Heart left ventricle (tissue), 16 donors: Measurements from ENCODE around the gene ITGB6. TPM values are rescaled to one million over a fixed set of nuclear protein-coding genes. Genes with fewer than 3 reads are reported as not detected.

Experiments
- ATAC-seq, 4 donors: fragments of 200-7000 bp; cut with Tn5 transposase; one replicate each; pipeline ENCODE4 v1.9.1; 2020 to 2022; ENCODE audit warnings: moderate library complexity in 4 of 4, mild to moderate bottlenecking in 3 of 4, moderate number of reproducible peaks in 1 of 4
- DNase-seq, 5 donors: peaks; one replicate each; pipeline ENCODE4 v3.0.0-alpha.2; 2020
- H3K27ac ChIP-seq, 12 donors: fragments of 200-600 bp; sonication (generic) in 4 of 12; one replicate each; pipeline versions ENCODE4 v1.5.0 to v1.8.0; 2016 to 2022; ENCODE audit warnings: mild to moderate bottlenecking in 2 of 12
- H3K27me3 ChIP-seq, 9 donors: fragments of 200-600 bp; sonication (generic) in 2 of 9; one replicate each; pipeline versions ENCODE4 v1.5.1 to v1.8.0; 2016 to 2022; ENCODE audit warnings: mild to moderate bottlenecking in 3 of 9
- H3K36me3 ChIP-seq, 9 donors: fragments of 200-600 bp; sonication (generic) in 2 of 9; one replicate each; pipeline versions ENCODE4 v1.5.0 to v1.8.0; 2018 to 2022; ENCODE audit warnings: mild to moderate bottlenecking in 2 of 9
- H3K4me1 ChIP-seq, 12 donors: fragments of 200-600 bp; sonication (generic) in 4 of 12; one replicate each; pipeline versions ENCODE4 v1.5.0 to v1.8.0; 2016 to 2022; ENCODE audit warnings: mild to moderate bottlenecking in 3 of 12
- H3K4me3 ChIP-seq, 12 donors: fragments of 200-600 bp; sonication (generic) in 4 of 12; one replicate each; pipeline versions ENCODE4 v1.5.0 to v1.8.0; 2017 to 2022; ENCODE audit warnings: mild to moderate bottlenecking in 9 of 12, moderate library complexity in 4 of 12
- H3K9me3 ChIP-seq, 12 donors: fragments of 200-600 bp; sonication (generic) in 4 of 12; one replicate each; pipeline versions ENCODE4 v1.5.0 to v1.8.0; 2016 to 2022; ENCODE audit warnings: mild to moderate bottlenecking in 1 of 12
- CTCF ChIP-seq, 12 donors: fragments of 200-600 bp; sonication (generic) in 4 of 12; IDR thresholded peaks; one replicate each; pipeline versions ENCODE4 v1.5.0 to v1.8.0; 2018 to 2022; ENCODE audit warnings: antibody characterized with exemption in 12 of 12, mild to moderate bottlenecking in 5 of 12
- POLR2A ChIP-seq, 2 donors: fragments of 450-650 bp; IDR thresholded peaks; one replicate each; pipeline ENCODE4 v1.6.1; 2017; ENCODE audit warnings: antibody characterized with exemption in 2 of 2, mild to moderate bottlenecking in 2 of 2, moderate library complexity in 2 of 2
- WGBS, 4 donors: extraction: QIAGEN DNeasy Blood & Tissue Kit in 2 of 4; methylation state at CpG; one replicate each; pipeline versions ENCODE4 v1.1.5 to v1.1.7; 2013 to 2018; 5-methylcytosine and 5-hydroxymethylcytosine counted together
- intact Hi-C, 10 donors: fragments of 100-400 bp; cut with DNase I; formaldehyde crosslinking; loops; one replicate each; pipeline versions ENCODE4 v1.11.1 to v1.14.2; 2022
- polyA plus RNA-seq, 2 donors: library from polyadenylated mRNA; stranded (reverse); fragments of 200-250 nt; gene quantifications; one replicate each; pipeline ENCODE4 v1.2.3, GENCODE V29; 2013
- total RNA-seq, 9 donors: library from RNA; depleted of rRNA in 2 of 9; stranded (reverse); fragments of >200 nt in 2 of 9; fragmentation: NEBNext Ultra II Directional in 3 of 9; extraction: Animal tissue kit (Norgen Biotek cat#: 25700) in 3 of 9; gene quantifications; one replicate each; pipeline versions ENCODE4 v1.1.0 to v1.2.4, GENCODE V29; 2016 to 2023
- donor health status: ischemic (EF 13 %, LVEDD 7.1; RV severe dilation, severe dysfunction).
- donor health status: healthy with polysubstance abuse.
- donor health status: DM: no; HTN: yes; CAD: no.
- donor health status: DM: no; HTN: no; CAD: no.
- donor health status: ischemic (EF 25% LVEDD 6.9; RV normal size, moderate dysfunction).
- donor health status: ischemic (EF 25% LVEDD 5.7; RV mildly dilated, moderate dysfunction).
- donor health status: healthy.
- donor health status: DM: yes; HTN: yes; CAD: no.
- donor health status: ischemic (EF 35%, LVEDD 5.7; RV mildly dilated, moderate dysfunction).
- donor health status: nonischemic (EF 11% LVEDD 7.7; RV severe dilation, severe dysfunction).
- donor health status: DM: yes; HTN: yes; CAD: no.
- donor health status: PGD.
- donor health status: ischemic (EF 29% LVEDD 5.4; RV normal size, mild dysfunction).
- donor health status: nonischemic (EF 23%, LVEDD 6.1; RV moderate dilation, normal function).

Gene ITGB6
- total and polyA plus RNA-seq, 11 donors: 0.27 to 4.2 (median 0.75) TPM

- ATAC-seq: no peak
- no peak overlapping the region for H3K4me3 ChIP-seq
- no peak overlapping the region for H3K27ac ChIP-seq
- intact Hi-C loops: loop anchor here in 1 of 10 donors (10.0 kb wide), 1 partner anchor 52 kb away; no protein-coding TSS in a partner anchor
- H3K4me1 ChIP-seq: peaks cover 0 to 45% (median 10%) of the 10 kb centered on the region in 12 donors
- H3K36me3 ChIP-seq: no peaks in the 10 kb centered on the region
- 97 to 100% (median 97%) methylated on average over 4 of the region's 4 CpGs for WGBS, 4 donors
- DNase-seq: no peak
- no peak for TF ChIP-seq POLR2A (IDR thresholded peaks at IDR 0.05)
- TF ChIP-seq CTCF (IDR thresholded peaks at IDR 0.05): no peak
- H3K9me3 ChIP-seq: peaks cover 0 to 6% (median 0%) of the 10 kb centered on the region in 12 donors
- H3K27me3 ChIP-seq: no peaks in the 10 kb centered on the region
Measured at GRCh38 chr2:160206436-160206835, 6.4 kb upstream of the ITGB6 start.

GRCh38 chr2:160205505-160205904, 5.4 kb upstream of the ITGB6 start:
- Histone ChIP-seq H3K9me3 (peaks cover 0 to 6% (median 0%) of the 10 kb centered on the region in 12 donors), H3K4me1 (peaks cover 0 to 41% (median 10%) of the 10 kb centered on the region in 12 donors), H3K27ac (no peak overlapping the region), H3K27me3 (no peaks in the 10 kb centered on the region), H3K4me3 (no peak overlapping the region), H3K36me3 (no peaks in the 10 kb centered on the region)
- WGBS, 4 donors: 72 to 79% (median 76%) methylated on average over 3 to 7 of the region's 7 CpGs
- peak; percentile 9 to 65 (median 40) for ATAC-seq
- peak in 1 of 5 donors; percentile 55 for DNase-seq
- TF ChIP-seq POLR2A (IDR thresholded peaks at IDR 0.05): no peak
- no peak for TF ChIP-seq CTCF (IDR thresholded peaks at IDR 0.05)
- intact Hi-C loops: loop anchor here in 1 of 10 donors (10.0 kb wide), 1 partner anchor 51 kb away; no protein-coding TSS in a partner anchor

- no peaks in the 10 kb centered on the region for H3K36me3 ChIP-seq
- no peak for TF ChIP-seq POLR2A (IDR thresholded peaks at IDR 0.05)
- TF ChIP-seq CTCF (IDR thresholded peaks at IDR 0.05): no peak
- no peak overlapping the region for H3K4me3 ChIP-seq
- 55 to 76% (median 61%) methylated on average over 3 of the region's 3 CpGs for WGBS, 4 donors
- H3K4me1 ChIP-seq: peaks cover 0 to 24% (median 7%) of the 10 kb centered on the region in 12 donors
- peaks cover 0 to 6% (median 0%) of the 10 kb centered on the region in 12 donors for H3K9me3 ChIP-seq
- DNase-seq (no peak), ATAC-seq (no peak)
- H3K27me3 ChIP-seq: no peaks in the 10 kb centered on the region
- intact Hi-C loops: loop anchor here in 1 of 10 donors (10.0 kb wide), 1 partner anchor 49 kb away; no protein-coding TSS in a partner anchor
- no peak overlapping the region for H3K27ac ChIP-seq
Measured at GRCh38 chr2:160203422-160203821, 3.4 kb upstream of the ITGB6 start.

- H3K4me3 ChIP-seq: no peak overlapping the region
- H3K27ac ChIP-seq: no peak overlapping the region
- H3K36me3 ChIP-seq: no peaks in the 10 kb centered on the region
- ATAC-seq (no peak), DNase-seq (no peak)
- WGBS, 4 donors: 84 to 100% (median 96%) methylated on average over 1 of the region's 1 CpG
- H3K4me1 ChIP-seq: peaks cover 0 to 20% (median 3%) of the 10 kb centered on the region in 12 donors
- no peaks in the 10 kb centered on the region for H3K27me3 ChIP-seq
- TF ChIP-seq POLR2A (IDR thresholded peaks at IDR 0.05) (no peak), CTCF (IDR thresholded peaks at IDR 0.05) (no peak)
- intact Hi-C loops: loop anchor here in 1 of 10 donors (10.0 kb wide), 1 partner anchor 48 kb away; no protein-coding TSS in a partner anchor
- H3K9me3 ChIP-seq: peaks cover 0 to 6% (median 0%) of the 10 kb centered on the region in 12 donors
Measured at GRCh38 chr2:160203007-160203406, 2.9 kb upstream of the ITGB6 start.
